NCI-H460 (cell line): ENCODE data around the gene HLA-DQA1. TPM values are rescaled to one million over a fixed set of nuclear protein-coding genes. Genes with fewer than 3 reads are reported as not detected.
A peak's percentile ranks its signal among the peaks of the same experiment; 100 is the strongest.
"Not testable (repeated sequence)": the region's sequence is repeated elsewhere in the genome, so short reads cannot be mapped to it uniquely, and the experiment has no call there.

ENCODE experiments used
- DNase-seq: peaks from one replicate; pipeline ENCODE4 v3.0.0-alpha.2; 2016; ENCODE audit warnings: low read depth; ENCODE audit errors: extremely low read depth
- total RNA-seq: library from RNA; depleted of rRNA; stranded (reverse); fragments of >200 nt; shearing (Covaris generic); gene quantifications from 2 replicates; pipeline ENCODE4 v1.2.3, GENCODE V29; 2014

Gene HLA-DQA1
- total RNA-seq, 1 experiment from 2014 or later: not detected

DNA sequence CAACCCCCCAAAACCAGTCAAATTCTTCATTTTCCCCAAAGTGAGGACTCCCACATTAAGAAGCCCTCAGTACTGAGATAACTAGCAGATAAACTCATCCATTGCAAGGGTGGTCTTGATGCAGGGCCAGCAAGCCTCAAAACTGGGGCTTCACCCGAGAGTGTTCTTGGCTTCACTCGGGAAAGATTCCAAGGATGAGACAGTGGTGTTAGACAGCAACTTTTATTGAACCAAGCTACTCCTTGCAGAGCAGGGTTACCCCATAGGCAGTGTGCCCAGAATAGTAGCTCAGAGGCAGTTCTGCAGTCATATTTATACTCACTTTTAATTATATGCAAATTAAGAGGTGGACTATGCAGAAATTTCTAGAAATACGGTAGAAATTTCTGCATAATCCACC lies 15.8 kb upstream of the HLA-DQA1 start:
- no peak for DNase-seq

DNA sequence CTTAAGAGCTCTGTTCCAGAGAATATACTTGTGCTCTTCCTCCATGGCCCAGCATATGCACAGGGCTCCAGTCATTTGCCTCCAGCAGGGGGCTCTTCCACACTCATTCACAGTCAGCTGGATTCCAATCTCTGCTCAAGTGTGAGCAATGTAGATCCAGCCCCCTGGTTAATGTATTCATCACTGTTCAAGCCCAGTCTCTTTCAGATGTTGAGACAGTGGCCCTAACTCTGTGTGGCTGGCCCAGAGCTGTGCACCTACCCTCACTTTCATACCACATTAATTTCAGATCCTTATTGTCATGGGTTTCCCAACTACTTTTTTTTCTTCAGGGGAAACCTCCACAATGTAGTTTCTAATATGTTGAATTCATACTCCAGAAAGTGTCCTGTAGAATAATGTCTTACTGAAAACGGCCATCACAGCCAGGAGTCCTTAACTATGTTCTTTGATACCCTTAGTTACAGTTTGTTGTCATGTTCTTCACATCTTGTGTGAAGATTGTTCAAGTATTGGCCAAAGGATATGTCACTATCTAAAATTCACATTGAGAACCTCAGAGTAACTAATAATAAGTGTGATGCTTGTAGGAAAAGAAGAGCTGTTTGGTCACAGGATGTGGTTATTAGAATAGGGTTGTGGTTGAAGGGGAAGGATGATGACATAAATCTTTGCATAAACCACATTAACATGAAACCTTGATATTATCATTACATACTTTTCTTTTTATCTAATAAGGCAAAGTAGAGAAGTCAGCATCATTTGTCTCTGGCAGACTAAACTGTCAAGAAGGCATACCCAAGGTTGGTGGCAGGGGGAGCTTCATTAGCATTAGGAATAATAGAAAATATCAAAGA lies 14.4 kb upstream of the HLA-DQA1 start:
- peak; percentile 29 for DNase-seq

DNA sequence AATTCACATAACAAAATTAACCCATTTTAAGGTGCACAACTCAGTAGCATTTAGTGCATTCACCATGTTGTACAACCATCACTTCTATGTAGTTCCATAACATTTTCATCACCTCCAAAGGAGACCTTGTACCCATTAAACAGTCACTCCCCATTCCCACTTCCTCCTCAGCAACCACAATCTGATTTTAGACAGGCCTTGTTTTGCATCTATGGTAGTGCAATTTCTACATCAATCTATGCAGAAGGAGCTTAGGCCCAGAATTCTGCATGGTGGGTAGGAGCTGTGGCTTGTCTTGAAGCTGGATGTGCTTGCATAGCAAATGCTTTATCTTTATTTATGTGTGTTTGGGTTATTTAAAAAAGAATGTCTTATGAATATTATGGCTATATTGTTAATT lies 13.5 kb upstream of the HLA-DQA1 start:
- DNase-seq: no peak

DNA sequence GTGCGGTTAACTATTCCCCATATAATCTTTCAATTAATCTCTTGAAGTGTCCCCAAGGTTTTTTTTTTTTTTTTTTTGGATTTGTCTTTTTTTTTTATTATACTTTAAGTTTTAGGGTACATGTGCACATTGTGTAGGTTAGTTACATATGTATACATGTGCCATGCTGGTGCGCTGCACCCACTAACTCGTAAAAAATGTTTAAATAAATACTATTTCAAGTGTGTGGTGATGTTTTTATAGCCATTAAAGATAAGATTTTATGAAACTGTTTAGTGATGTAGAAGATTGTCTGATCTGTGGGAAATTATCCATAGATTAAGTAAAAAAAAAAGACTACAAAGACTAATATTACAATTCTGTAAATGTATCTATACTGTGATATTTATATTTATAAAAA lies 12.6 kb upstream of the HLA-DQA1 start:
- DNase-seq: no peak

DNA sequence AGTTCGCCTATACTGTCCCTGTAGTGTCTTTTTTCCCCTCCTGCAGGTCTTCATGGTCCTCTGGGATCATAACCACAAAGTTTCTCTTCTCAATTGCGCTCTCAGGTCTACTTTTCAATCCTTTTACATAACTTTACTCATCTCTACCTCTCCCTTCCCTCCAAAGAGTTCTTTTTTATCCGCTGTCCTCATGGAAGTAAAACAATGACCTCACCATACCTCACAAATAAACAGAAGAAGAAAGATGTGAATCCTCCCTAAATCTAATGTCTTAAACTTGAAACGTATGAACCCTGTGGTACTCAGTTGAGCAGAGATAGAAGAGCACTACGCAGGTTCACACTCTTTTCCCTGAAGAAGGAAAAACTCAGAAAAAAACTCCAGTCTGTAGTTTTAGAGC lies 12.1 kb upstream of the HLA-DQA1 start:
- DNase-seq: no peak

DNA sequence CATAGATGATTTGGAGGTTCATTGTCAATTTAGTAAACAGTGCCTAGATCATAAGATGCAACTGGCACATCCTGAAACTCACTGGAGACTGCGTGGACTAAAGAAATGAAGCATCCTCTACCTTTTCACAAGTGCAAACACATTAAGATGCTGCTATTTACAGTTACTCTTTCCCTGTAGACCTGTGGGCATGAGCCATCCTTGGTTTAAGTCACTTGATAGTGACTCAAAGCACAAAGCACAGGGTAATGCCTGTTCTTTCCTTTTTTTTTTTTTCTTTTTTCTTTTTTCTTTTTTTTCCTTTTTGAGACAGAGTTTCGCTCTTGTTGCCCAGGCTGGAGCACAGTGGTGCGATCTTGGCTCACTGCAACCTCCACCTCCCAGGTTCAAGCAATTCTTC lies 10.0 kb upstream of the HLA-DQA1 start:
- DNase-seq: no peak

DNA sequence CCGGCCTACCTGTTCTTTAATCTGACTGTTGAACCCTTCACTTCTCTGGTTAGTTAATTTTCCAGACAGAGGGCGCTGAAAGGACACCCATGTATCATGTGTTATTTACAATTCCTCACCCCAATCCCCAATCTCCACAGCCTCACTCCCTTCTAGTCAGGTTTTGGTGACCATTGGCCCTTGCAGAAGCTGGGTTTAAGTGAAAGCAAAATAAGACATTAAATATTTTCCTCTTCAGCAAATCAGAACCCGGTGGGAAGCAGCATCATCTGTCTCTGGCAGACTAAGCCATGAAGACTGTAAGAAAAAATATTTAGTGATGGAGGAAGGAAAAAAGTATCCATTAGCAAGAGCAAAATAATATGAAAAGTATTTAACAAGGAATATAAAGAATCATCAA lies 9.4 kb upstream of the HLA-DQA1 start:
- DNase-seq: peak; percentile 17

DNA sequence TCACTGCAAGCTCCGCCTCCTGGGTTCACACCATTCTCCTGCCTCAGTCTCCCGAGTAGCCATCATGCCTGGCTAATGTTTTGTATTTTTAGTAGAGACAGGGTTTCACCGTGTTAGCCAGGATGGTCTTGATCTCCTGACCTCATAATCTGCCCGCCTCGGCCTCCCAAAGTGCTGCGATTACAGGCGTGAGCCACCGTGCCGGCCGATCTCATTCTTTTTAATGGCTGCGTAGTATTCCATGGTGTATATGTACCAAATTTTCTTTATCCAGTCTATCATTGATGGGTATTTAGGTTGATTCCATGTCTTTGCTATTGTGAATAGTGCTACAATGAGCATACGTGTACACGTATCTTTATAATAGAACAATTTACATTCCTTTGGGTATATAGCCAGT lies 7.4 kb upstream of the HLA-DQA1 start:
- DNase-seq: not testable (repeated sequence)

DNA sequence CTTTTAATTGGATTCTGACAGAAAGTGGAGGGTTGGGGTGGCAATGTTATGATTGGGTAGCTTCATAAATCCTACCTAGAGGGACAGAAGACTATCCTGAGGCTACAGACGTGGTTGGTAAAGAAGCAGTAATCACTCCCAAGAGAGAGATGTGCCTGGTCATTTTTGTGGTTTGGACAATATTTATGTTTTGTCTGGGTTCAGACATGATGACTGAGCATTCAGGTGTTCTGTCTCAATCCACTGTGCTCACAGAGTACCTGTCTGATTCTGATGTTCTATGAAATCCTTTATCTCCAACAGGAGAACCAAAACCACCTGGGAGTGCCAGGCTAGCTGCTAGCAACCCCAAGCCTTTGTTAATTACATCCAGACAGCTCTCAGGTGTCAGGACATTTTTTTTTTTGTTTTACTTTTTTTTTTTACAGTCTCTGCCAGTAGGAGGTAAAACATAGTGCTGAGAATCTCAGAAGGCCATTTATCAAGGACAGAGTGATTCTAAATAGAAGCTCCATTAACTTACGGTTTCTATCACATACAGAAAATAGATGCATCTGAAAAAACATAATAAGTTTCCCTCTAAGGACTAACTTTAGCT lies 1.6 kb upstream of the HLA-DQA1 start:
- no peak for DNase-seq

DNA sequence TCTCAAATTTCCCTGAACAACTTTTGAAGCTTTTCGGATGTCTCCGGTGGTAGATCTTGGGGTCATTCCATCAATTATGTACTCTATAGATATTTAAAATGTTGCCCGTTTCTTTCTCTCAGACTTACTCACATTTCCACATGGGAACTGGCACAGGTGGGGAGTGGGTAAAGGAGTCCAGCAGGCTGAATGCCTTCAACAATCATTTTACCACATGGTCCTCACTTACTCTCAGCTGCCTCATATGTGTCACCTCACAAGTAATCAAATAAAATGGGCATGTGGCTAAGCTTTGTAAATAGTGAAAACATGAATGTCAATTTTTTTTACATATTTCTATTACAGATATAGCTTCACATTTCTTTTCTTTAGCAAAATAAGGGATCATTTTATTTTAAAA lies 677 bp downstream of the HLA-DQA1 start:
- DNase-seq: no peak

DNA sequence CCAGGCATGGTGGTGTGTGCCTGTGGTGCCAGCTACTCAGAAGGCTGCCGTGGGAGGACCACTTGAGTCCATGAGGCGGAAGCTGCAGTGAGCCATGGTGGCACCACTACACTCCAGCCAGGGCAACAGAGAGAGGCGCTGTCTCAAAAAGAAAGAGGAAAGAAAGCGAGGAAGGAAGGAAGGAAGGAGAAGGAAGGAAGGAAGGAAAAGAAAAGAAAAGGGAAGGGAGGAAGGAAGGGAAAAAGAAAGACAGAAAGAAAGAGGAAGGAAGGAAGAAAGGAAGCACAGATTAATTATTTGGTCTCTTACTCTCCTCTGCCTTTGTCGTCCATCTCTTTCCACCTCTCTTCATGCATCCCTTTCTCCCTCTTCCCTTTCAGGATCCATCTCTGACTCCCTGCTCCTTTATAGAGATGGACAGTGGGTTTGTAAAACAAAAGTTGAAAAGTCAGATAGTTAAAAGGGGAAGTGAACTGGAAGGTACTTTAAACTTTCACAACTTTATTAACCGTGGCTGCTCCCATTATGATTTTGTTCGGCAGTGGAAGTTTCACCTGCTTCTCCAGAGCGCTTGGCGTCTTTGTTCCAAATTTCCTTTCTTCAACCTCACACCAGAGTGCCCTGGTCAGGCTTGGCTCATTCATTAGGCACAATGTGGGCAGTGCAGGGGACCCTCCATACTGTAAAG lies 1.5 kb downstream of the HLA-DQA1 start:
- no peak for DNase-seq

DNA sequence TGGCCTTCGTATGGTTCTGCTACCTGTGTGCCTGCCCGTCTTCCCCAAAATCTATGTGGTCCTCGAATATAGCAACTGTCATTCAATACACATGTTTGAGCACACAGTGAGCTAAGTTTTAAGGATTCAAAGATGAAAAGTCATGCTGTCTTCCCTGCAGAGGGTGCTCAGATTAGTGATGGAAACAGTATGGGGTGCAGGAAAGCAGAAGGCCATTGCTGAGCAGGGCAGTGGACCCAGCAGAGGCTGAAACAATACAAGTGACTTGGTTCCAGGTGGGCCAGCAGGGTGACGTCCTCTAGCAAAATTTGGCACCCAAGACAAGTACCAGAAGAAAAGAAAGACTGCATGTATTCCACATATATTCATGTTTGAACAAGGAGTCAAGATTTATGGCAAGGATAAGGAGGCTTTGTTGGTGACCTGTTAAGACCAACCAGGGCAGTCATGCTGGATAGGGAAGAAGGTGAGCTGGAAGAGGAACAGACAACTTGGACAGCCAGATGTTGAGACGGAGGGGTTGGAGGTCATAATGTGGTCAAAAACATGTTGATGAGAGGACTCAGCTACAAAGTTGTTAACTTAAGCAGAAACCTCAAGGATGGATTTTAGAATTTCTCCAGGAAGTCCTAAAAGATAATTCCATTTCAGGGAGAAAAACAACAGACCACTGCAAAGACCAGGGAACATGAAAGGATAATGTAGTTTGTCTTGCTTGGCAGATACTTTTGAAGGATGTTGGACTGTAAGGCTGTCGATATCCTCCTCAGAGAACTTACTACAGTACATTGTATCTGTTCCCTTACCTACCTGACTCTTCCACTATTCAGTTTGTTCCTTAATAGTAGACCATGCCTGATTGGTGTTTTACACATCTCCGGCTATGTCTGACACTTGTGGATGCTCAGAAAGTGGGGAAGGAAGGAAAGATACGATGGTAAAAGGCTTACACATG lies 2.5 kb downstream of the HLA-DQA1 start:
- no peak for DNase-seq

DNA sequence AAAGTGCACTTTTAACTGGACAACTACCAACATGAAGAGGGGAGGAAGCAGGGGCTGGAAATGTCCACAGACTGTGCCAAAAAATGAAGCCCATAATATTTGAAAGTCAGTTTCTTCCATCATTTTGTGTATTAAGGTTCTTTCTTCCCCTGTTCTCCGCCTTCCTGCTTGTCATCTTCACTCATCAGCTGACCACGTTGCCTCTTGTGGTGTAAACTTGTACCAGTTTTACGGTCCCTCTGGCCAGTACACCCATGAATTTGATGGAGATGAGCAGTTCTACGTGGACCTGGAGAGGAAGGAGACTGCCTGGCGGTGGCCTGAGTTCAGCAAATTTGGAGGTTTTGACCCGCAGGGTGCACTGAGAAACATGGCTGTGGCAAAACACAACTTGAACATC lies 3.9 kb downstream of the HLA-DQA1 start:
- no peak for DNase-seq

DNA sequence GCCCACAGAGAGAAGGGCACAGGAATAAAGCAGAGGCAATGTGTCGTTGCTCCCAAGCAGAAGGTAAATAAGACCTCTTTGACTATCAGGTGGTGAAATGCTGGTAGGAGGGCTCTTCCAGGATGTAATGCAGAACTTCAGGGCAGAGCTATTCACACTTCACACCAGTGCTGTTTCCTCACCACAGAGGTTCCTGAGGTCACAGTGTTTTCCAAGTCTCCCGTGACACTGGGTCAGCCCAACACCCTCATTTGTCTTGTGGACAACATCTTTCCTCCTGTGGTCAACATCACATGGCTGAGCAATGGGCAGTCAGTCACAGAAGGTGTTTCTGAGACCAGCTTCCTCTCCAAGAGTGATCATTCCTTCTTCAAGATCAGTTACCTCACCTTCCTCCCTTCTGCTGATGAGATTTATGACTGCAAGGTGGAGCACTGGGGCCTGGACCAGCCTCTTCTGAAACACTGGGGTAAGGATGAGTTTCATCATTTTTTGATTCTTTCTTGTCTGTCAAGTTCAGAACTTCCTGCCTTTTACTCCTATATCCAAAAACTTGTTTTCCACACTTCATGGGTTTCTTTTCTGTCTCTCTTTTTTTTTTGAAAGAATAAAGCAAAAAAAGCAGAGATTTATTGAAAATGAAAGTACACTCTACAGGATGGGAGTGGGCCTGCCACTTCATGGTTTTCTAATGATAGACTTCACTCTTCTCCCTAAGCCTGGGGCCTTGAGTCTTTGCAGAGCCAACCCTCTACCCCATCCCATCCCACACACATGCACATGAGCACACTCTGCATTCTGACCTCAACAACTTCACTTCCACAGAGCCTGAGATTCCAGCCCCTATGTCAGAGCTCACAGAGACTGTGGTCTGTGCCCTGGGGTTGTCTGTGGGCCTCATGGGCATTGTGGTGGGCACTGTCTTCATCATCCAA lies 4.8 kb downstream of the HLA-DQA1 start:
- DNase-seq: not testable (repeated sequence)

DNA sequence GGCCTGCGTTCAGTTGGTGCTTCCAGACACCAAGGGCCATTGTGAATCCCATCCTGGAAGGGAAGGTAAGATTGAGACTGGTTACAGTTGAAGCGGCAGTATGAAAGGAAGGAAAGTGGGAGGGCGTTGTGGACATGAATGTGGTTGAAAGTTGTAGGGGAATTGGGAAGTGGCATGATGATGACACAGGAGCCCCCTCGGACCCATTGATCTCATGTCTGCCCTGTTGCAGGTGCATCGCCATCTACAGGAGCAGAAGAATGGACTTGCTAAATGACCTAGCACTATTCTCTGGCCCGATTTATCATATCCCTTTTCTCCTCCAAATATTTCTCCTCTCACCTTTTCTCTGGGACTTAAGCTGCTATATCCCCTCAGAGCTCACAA lies 5.5 kb downstream of the HLA-DQA1 start:
- DNase-seq: no peak

DNA sequence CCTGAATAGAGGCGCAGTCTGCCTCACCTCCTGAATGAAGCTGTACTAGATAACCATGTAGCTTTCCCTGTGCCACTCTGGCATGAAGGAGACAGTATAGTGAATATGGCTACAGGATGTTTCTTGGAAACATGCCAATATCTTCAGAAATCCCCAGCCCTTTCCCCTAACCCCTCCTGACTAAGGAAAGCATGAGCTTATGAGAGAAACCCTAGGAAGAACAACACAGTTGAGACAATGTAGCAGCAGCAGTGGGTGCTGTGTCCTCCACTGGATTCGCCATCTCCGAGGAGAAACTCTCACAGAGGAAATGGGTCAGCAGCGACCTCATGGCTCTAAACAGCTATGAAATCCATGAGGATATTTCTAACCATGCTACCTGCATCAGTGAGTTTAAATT lies 6.7 kb downstream of the HLA-DQA1 start:
- DNase-seq: no peak

DNA sequence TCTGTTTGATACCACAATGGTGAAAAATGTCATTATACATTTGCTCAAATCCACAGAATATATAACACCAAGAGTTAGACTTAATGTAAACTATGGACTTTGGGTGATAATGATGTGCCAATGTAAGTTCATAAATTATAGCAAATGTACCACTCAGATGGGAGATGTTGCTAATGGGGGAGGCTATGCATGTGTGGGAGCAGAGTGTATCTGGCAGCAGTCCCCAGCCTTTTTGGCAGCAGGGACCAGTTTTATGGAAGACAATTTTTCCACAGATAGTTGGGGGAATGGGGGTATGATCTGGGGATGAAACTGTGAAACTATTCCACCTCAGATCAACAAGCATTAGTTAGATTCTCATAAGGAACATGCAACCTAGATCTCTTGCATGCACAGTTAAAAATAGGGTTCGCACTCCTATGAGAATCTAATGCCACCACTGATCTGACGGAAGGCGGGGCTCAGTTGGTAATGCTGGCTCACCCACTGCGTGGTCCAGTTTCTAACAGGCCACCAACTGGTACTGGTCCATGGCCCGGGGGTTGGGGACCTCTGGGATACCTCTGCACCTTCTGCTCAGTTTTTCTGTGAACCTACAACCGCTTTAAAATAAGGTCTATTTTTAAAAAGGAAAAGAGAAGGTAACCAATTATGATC lies 8.0 kb downstream of the HLA-DQA1 start:
- DNase-seq: no peak

DNA sequence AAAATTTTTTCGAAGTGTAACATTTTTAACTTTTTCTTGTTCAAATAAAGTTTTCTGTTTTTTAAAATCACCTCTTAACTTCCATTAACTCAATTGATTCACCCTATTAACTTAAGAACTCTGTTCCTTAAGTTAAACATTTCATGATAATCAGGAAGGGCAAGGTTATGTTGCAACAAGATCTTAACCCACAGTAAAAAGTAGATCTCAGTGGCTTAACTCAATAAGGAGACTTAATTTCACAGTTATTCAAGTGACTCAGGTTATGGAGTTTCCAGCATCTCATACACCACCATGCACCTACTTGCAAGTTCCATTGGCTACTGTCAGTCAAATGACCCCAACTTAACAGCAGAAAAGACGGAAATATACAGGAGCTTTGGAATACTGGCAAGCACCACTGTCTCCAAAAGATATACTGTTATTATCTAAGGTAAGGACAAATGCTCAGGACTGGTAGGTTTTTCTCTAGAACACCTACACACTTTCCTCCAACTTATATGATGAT lies 18.1 kb downstream of the HLA-DQA1 start:
- DNase-seq: no peak

DNA sequence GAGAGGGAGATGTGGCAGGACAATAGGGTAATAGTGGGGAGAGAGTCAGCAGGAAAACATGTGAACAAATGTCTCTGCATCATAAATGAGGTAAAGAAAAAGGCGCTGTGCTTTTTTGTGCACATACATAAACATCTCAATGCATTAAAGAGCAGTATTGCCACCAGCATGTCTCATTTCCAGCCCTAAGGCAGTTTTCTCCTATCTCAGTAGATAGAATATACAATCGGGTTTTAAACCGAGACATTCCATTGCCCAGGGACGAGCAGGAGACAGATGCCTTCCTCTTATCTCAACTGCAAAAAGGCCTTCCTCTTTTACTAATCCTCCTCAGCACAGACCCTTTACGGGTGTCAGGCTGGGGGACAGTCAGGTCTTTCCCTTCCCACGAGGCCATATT lies 20.1 kb downstream of the HLA-DQA1 start:
- not testable (repeated sequence) for DNase-seq
